GM19193 (cell line): Measurements from ENCODE around the gene LPIN2.

Experiments
- POLR2A ChIP-seq: IDR thresholded peaks from 4 replicates; pipeline ENCODE4 v1.6.1; 2011; ENCODE audit not compliant: insufficient read depth, insufficient read length; ENCODE audit errors: extremely low read depth

Gene LPIN2

DNA sequence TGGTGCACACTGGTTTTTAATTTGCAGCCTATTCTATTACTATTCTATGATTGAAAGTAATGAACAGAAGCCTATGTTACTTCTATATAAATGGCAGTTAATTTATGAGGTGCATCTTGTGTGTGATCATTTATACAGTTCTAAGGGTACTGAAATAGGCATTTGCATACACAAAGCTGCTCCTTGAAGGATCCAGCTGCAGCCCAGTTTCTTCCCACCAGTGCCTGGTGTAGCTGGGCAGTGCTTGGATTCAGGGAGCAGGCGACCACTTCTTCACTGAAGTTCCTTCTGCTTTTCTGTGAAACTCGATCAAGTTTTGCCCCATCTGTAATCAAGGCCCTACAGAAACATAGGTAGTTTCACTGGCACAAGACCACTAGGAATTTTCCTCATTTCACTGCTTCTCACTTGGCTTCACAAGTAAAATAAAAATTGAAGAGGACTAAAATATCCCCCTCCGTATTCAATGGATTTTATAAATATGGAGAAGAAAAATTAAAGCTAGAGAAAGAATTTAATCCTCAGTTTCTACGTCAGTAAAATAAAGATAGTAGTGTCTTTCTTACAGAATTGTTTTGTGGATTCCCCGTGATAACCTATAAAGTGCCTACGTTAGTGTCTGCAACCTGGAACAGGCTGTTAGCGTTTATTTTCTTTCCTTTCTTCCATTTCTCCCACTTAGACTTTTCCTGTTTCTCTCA is 1.7 kb upstream of the LPIN2 start:
- TF ChIP-seq POLR2A = no peak

DNA sequence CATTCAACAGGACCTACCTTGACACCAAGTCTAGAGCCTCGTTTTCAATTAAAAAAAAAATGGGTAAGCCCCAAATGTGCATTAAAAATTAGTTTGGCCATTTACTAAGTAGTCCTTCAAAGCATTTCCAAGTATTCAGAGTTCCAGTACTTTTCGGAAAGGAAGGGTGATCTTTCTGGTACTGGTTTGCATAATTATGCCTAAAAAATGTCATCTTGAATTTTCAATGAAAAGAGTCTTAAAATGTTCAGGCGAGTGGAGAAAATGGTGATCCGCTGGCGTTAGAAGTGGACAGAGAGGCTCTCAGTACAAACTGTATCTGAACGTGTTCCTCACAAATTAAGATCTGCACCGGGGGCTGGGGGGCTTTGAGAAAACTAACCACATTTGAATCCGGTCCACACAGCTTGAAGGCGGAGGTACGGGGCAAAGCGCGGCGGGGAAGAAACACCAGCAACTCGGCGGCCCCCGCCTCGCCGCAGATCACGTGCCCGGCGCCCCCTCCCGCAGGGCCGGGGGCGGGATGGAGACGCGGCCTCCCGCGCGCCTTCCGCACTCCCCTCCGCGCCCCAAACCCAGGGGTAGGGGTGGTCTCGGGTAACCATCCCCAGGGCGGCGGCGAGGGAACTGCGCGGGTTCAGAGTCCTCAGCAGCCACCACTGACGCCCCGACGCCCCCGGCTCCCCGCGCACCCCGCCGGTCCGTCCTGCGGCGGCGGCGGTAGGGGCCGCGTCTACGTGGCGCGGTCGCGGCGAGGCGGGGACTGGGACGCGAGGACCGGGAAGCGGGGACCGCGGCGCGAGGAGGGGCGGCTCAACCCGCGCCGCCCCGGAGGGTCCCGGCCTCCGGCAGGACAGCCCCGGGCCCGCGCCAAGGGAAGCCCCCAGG is 564 bp downstream of the LPIN2 start:
- TF ChIP-seq POLR2A = peak; percentile 30

DNA sequence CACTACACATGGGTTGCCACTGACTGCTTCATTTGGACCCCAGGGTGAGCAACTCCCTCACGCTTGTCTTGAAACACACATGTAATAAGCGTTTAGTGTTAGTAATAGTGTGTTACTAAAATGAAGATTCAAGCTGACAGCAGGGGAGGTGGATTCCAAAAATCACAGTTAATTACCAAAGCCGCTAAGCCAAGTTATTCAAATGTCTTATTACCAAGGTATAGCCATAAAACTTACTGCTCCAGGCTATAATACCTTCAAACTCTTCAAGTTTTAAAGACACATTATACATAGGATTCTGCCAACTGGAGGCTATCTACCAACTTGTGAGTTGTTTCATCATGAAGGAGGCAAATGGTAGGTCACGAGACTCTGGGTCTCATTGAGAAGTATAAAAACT is 2.9 kb downstream of the LPIN2 start:
- TF ChIP-seq POLR2A = no peak

DNA sequence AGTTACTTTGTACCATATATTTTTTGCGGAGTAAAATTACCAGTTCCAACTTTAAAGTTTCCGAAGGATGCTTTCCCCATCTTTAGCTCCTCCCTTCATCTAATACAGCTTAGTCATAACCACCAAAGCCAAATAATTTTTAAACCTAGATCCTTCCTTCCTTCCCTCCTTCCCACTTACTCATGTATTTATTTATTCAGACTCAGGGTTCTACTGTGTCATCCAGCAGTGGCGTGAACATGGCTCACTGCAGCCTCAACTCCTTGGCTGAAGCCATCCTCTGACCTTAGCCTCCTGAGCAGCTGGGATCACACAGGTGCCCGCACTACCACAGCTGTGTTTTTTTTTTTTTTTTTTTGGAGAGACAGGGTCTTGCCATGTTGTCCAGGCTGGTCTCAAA is 4.4 kb downstream of the LPIN2 start:
- no peak for TF ChIP-seq POLR2A

DNA sequence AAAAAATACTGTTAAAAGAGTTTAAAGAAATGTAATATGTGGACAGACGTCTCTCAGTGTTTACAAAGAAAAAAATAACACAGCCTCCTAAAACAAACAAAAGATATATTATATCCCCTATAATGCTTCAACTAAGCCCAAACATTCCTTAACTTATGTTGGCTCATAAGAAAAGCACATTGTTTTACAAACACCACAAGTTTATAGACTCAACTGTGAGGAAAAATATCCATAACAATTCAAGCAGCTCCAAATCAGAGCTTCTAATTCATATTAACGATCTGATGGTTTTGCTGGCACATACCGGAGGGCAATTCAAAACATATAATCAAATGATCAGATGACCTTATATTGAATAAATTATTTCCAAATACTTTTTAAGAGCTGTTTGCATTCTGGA is 5.5 kb downstream of the LPIN2 start:
- no peak for TF ChIP-seq POLR2A

DNA sequence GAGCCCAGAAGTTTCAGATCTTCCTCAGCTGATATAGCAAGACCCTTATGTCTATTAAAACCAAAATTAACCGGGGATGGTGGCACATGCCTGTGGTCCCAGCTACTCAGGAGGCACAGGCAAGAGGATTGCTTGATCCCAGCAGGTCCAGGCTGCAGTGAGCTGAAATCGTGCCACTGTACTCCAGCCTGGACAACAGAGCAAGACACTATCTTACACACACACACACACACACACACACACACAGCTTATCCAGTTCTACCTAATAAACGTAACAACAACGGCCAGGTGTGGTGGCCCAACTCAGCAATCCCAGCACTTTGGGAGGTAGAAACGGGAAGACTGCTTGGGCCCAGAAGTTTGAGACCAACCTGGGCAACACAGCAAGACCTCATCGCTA is 7.5 kb downstream of the LPIN2 start:
- TF ChIP-seq POLR2A = no peak

DNA sequence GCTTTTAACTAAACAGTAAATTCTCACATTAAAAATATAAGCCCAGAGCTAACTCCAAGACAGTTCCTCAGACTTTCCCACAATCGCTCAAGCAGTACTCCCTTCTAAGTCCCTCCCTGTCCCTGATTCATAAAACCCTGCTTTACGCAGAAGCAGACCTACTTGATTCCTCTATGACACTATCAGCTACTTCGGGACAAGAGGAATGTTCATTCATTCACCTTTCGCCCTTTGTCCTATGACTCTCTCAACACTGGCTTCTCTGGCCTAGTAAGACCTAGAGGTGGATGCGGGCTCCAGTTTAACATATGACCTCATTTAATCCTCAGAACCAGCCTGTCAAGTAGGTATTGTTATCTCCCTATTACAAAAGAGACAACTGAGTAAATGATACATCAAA is 10.2 kb downstream of the LPIN2 start:
- no peak for TF ChIP-seq POLR2A

DNA sequence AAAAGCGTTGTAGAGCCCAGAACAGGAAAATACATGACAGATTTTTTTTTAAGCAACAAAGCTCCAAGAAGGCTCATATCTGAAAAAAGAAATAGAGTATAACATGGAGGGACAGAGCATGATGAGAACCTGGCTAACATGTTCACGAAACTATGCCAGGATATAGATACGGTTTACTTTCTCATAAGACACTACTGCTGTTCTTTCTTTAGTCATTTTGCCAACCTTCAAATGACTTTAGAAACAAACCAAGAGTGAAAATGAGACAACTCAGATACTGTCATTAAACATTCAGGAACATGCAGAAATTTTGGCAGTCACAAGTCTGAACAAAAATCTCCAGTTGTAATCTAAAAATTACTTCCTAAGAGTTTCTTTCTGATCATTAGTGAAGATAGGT is 14.3 kb downstream of the LPIN2 start:
- TF ChIP-seq POLR2A = no peak

DNA sequence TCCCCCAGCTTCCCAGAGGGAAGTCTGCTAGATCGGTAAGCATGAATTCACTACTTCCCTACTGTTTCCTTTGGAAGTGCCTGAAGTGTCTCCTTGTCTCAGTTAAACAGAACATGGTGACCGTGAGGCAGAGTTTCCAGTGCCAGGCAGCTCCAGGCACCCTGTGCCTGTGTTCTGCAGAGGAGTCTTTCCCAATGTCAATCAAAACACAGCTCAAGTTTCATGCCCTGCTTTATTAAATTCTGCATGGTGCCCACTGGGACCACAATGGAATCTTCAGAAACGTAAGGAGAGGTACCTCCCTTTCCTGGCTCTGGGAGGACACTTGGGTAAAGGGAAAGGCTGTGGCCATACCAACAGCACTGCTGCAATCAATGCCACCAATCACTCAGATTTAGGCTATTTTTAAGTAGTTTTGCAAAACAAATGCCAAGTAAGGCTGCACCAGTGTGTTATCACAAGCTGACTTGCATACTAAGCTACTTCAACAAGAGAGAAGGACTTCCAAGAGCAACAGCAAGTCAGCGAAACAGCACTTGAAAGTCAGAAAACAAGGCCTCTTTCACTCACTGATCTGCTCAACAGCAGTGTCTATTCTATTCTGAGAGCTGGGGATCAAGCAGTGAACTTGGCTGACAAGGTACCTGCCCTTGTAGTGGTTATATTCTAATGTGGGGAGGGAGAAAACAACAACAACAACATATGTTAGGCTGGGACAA is 14.9 kb downstream of the LPIN2 start:
- TF ChIP-seq POLR2A = no peak

DNA sequence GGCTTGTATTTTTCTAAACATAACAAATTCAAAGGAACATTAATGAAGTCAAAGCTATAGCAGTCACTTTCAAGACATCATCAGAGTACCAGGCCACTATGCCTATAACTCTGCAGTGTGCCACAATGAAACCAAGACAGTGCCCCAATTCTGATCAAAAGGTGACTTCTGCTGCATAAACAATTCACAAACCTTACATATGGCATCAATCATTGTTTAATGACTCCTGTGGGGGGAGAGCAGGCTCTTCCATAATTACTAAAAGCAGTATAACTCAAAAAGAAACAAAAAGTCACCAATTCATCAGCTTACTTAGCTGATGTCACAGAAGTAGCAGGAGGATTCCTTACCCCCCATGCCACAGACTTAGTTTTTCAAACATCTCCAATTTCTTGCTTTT is 15.5 kb downstream of the LPIN2 start:
- no peak for TF ChIP-seq POLR2A

DNA sequence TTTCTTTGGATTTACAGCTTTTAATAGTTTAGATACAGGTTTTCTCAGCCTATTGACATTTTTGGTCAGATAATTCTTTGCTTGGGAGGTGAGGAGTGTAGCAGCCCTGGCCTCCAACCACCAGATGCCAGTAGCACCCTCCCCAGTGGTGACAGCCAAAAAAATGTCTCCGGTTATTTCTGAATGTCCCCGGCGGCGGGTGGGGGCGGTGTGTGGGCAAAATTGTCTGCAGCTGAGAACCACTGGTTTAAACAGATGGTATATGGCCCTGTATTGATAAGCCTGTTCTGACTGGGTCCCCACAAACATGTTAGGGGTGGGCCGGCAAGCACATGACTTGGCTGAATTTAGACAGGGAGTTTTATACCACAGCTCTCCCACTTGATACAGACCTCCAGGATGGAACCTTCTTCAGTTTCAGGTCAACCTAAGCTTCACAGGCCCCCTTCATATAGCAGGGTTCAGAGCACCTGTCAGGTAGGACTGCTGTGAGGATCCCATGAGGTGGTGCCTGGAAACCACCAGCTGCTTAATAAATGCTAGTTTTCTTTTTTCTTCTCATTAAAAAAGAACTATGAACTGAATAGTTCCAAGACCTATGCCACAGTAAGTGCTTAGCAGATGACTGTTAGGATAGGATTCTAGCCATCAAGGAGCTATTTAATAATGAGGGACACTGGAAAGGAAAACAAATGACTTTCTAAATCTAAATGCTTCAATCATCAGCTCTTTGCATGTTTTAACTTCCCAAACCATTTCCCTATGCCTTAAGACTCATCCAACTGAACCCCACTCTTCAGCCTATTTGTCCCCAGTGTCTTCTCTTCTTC is 18.1 kb downstream of the LPIN2 start:
- TF ChIP-seq POLR2A = no peak

DNA sequence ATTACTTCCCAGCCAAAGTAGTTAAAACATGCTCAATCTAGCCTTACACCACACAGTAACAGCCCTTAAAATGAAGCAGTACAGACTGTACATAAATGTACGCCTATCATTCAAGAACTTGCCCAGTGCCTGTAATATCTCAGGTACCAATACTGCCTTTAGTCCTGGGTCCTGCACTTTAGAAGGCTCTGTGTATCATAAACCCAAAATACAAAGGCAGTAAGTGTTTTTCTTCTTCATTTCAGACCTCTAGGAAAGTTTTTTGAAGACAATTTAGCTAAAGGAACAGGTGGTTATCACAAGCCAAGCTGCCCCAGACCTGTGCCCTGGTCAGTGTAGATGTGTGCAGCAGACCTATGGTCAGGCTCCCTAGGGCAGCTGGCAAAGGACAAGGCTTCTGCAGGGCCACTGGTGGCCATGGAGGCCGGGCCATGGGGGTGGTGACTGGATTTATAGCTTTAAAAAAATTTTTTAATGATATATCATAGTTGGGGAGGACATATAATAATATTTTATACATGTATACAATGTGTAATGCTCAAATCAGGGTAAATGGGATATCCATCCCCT is 18.8 kb downstream of the LPIN2 start:
- no peak for TF ChIP-seq POLR2A

DNA sequence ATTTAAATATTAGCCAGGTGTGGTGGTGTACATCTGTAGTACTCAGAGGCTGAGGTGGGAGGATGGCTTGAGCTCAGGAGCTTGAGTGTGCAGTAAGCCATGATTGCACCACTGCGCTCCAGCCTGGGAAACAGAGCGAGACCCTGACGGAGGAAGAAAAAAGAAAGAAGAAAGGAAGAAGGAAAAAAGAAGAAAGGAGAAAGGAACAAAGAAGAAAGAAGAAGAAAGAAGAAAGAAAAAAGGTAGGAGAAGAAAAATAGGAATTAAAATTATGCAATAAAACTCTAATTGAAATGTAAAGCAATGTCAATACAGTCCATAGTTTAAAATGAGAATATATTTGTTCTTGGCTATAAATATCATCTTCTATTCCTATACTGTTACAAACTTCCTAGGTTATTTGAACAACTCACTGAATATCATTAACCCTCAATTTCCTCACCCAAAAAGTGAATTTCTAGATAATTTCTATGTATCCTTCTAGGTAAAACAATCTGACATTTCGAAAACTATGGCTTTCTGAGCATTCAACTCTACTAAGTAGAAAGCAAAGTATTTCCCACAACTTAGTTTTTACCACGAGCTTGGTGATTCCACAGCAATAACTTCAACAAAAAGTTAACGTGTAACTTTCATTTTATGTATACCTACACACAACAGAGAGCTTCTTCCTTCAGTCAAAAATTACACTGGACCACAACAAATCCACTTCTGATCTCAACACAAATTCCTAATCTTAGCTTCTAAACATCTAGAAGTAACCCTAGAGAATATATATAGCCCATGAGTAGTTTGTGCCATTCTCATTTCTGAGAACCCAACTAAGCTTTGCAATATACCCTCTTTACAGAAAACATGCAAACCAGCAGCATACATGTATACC is 19.7 kb downstream of the LPIN2 start:
- TF ChIP-seq POLR2A = no peak
